Choroid plexus epithelial cell (primary cell): ENCODE results near the gene ANKRD33.

ENCODE experiments used
- DNase-seq: peaks from one replicate; pipeline ENCODE4 v3.0.0-alpha.2; 2010; ENCODE audit warnings: low read depth
- H3K4me3 ChIP-seq: 2 replicates; pipeline ENCODE4 v1.5.1; 2011; ENCODE audit warnings: low read depth, mild to moderate bottlenecking, control low read depth, low read length, moderate library complexity
- CTCF ChIP-seq: conservative IDR thresholded peaks from 2 replicates; pipeline ENCODE4 v1.5.1; 2011; ENCODE audit warnings: low read depth, mild to moderate bottlenecking, control low read depth, inconsistent platforms, low read length, moderate library complexity

Gene ANKRD33

GRCh38 chr12:51910168-51910567, 22.3 kb downstream of the ANKRD33 start:
- TF ChIP-seq CTCF: no peak
- DNase-seq: peak; percentile 47
- no peak overlapping the region for H3K4me3 ChIP-seq

GRCh38 chr12:51910691-51911090, 22.8 kb downstream of the ANKRD33 start:
- DNase-seq: no peak
- no peak overlapping the region for H3K4me3 ChIP-seq
- TF ChIP-seq CTCF: no peak

DNA sequence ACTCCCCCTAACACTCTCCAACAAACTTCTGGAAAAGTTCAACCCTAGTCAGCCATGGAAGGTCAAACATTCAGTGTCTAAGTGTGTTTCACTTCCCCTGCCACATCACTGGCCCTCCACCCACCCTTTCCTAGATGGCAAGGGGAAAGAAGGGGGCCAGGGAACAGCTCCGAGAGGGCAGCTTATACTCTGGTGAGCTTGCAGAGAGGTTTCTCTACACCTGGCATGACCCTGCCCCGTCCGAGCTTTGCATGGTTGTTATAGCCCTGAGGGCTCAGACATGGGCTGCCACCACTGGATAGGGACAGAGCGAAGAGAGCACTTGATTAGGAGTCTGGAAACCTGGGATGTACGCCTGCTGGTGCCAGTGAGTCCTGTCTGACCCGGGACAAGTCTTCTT, 23.4 kb downstream of the ANKRD33 start:
- TF ChIP-seq CTCF: no peak
- no peak for DNase-seq
- no peak overlapping the region for H3K4me3 ChIP-seq

- no peak overlapping the region for H3K4me3 ChIP-seq
- no peak for DNase-seq
- TF ChIP-seq CTCF: no peak
Observed at GRCh38 chr12:51911788-51912711, 24.1 kb downstream of the ANKRD33 start.

DNA sequence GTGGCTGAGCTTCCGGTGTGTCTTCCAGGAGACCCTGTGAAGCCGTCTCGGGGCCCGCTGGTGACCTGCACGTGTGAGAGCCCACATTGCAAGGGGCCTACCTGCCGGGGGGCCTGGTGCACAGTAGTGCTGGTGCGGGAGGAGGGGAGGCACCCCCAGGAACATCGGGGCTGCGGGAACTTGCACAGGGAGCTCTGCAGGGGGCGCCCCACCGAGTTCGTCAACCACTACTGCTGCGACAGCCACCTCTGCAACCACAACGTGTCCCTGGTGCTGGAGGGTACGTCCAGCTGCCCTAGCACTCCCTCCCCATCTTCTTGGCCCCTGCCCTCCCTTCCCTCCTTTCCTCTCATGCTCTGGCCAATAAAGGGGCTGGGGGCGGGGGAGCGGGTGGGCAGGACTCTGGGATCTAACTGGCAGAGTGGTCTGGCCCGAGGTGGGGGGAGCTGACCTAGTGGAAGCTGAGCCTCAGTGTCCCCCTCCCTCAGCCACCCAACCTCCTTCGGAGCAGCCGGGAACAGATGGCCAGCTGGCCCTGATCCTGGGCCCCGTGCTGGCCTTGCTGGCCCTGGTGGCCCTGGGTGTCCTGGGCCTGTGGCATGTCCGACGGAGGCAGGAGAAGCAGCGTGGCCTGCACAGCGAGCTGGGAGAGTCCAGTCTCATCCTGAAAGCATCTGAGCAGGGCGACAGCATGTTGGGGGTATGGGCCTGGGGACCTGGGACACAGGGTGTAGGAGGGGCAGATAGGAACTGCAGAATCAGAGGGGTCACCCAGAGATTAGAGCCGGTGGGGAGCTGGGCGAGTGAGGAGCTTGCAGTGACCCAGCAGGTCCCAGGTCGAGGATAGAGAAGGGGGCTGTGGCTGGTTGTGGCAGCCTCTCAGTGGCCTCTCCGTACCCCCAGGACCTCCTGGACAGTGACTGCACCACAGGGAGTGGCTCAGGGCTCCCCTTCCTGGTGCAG, 25.4 kb downstream of the ANKRD33 start:
- DNase-seq: no peak
- H3K4me3 ChIP-seq: no peak overlapping the region
- TF ChIP-seq CTCF: no peak

DNA sequence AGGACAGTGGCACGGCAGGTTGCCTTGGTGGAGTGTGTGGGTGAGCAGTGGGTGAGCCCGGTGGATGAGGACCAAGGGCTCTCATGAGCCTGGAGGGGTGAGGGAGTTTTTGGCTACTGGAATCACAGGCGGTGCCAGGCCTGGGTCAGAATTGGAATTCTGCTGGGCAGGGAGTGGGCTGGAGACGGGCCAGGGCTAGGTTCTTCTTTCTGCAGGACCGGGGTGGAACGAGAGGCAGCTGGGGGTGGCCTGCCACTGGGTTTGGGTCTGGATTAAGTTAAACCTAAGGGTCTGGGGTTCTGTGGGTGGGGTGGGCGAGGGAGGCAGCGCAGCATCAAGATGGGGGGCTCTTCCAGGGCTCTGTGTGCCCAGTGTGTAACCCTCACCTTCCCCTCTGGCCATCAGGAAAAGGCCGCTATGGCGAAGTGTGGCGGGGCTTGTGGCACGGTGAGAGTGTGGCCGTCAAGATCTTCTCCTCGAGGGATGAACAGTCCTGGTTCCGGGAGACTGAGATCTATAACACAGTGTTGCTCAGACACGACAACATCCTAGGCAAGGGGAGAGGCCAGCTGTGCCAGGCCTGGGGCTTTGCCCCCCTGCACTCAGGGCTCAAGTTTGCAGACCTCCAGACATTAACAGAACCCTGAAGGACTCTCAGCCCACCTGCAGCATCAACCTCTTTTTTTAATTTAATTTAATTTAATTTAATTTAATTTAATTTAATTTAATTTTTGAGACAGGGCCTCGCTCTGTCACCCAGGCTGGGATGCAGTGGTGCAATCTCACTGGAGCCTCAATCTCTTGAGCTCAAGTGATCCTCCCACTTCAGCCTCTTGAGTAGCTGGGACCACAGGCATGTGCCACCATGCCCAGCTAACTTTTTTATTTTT, 26.4 kb downstream of the ANKRD33 start:
- no peak for TF ChIP-seq CTCF
- no peak for DNase-seq
- H3K4me3 ChIP-seq: no peak overlapping the region
